Mononuclear cell (primary cell): ENCODE measurements around the gene RAMP3. TPM values are rescaled to one million over a fixed set of nuclear protein-coding genes. Genes with fewer than 3 reads are reported as not detected.

Experiments
- H3K27me3 ChIP-seq: 2 replicates; pipeline ENCODE4 v1.6.0; 2011; ENCODE audit warnings: low read length, control low read depth; ENCODE audit not compliant: insufficient read depth
- H3K4me1 ChIP-seq: 2 replicates; pipeline ENCODE4 v1.5.1; 2011; ENCODE audit warnings: mild to moderate bottlenecking, low read length, control low read depth; ENCODE audit not compliant: insufficient read depth
- H3K4me3 ChIP-seq: 2 replicates; pipeline ENCODE4 v1.5.1; 2011; ENCODE audit warnings: mild to moderate bottlenecking, low read length, moderate library complexity
- H3K9me3 ChIP-seq: 2 replicates; pipeline ENCODE4 v1.5.1; 2011; ENCODE audit warnings: low read depth, mild to moderate bottlenecking, control low read depth, low read length
- total RNA-seq: library from RNA; depleted of rRNA; stranded (reverse); fragments of >200 nt; gene quantifications from one replicate; pipeline ENCODE4 v1.2.3, GENCODE V29; 2012

Gene RAMP3
- total RNA-seq, 1 donor: 0.31 TPM

- Histone ChIP-seq H3K27me3 (no peaks in the 10 kb centered on the region), H3K4me3 (no peak overlapping the region), H3K9me3 (no peaks in the 10 kb centered on the region), H3K4me1 (no peaks in the 10 kb centered on the region)
Observed at GRCh38 chr7:45185864-45186250, 28.3 kb downstream of the RAMP3 start.

DNA sequence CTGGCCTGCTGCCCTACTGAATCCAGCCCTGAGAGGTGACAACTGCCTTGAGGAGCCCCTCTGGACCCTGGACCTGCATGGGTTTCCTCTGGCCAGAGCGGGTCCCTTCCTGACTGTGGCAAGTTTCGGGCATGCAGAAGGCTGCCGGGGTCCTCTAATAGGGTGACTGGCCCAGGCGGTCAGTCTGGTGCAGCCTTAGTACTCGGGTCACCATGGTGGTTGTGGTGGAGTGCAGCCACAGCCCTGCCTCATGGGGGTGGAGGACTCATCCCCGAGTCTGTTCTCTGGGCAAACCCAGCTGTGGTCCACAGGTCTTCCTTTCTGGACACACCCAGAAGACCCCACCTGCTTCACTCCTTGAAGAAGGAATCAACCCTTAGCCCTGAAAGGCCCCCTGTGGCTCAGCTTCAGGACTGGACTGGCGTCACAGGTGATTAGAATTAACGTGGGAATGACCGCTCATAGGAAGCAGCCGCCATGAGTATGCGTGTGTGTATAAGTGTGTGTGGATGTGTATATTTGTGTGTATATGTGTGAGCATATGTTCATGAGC lies 28.7 kb downstream of the RAMP3 start:
- Histone ChIP-seq H3K4me1 (no peaks in the 10 kb centered on the region), H3K4me3 (no peak overlapping the region), H3K9me3 (no peaks in the 10 kb centered on the region), H3K27me3 (no peaks in the 10 kb centered on the region)

- H3K9me3 ChIP-seq: no peaks in the 10 kb centered on the region
- H3K4me1 ChIP-seq: peaks cover 6% of the 10 kb centered on the region
- no peaks in the 10 kb centered on the region for H3K27me3 ChIP-seq
- H3K4me3 ChIP-seq: no peak overlapping the region
Observed at GRCh38 chr7:45187089-45187945, 29.7 kb downstream of the RAMP3 start.

GRCh38 chr7:45187946-45188411 lies 30.4 kb downstream of the RAMP3 start:
- Histone ChIP-seq H3K4me3 (no peak overlapping the region), H3K4me1 (peaks cover 13% of the 10 kb centered on the region), H3K9me3 (no peaks in the 10 kb centered on the region), H3K27me3 (no peaks in the 10 kb centered on the region)

- H3K9me3 ChIP-seq: no peaks in the 10 kb centered on the region
- no peak overlapping the region for H3K4me3 ChIP-seq
- H3K27me3 ChIP-seq: no peaks in the 10 kb centered on the region
- H3K4me1 ChIP-seq: peaks cover 19% of the 10 kb centered on the region
Observed at GRCh38 chr7:45188736-45189135, 31.1 kb downstream of the RAMP3 start.

GRCh38 chr7:45189151-45189970 lies 31.8 kb downstream of the RAMP3 start:
- Histone ChIP-seq H3K4me3 (no peak overlapping the region), H3K27me3 (no peaks in the 10 kb centered on the region), H3K9me3 (no peaks in the 10 kb centered on the region), H3K4me1 (peaks cover 21% of the 10 kb centered on the region)

DNA sequence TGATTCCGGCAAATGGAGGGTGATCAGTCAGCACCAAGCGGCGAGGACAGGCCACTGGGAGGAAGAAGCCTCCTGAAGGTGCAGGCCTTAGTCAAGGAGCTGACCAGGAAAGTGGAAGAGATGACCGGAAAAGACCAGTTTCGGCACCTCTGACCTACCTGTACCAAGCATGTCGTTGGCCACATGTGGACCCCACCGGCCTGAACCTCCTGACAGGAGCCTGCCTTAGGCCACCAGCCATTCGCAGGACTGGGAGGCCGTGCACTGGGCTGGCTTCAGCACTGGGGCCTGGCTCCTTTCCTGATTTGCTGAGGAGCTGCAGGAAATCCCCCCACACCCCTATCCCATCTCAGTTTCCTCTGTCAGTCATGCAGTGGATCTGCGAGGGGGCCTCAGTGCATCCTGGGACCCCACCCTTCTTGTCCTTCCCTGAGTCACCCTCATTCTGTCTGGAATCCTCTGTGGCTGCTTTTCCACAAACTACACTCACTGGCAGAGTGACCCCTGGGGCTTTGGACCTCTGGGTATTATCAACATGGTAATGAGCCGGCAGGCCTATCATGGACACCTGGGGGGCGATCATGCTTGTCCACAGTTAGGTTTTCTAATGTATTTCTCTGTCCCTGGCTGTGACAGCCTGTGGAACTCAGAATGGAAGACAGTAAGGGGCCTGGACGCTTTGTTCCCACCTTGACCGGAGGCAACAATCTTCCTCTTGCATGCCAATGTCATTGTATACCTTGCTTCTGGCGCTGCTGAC lies 33.0 kb downstream of the RAMP3 start:
- Histone ChIP-seq H3K4me3 (no peak overlapping the region), H3K4me1 (peaks cover 21% of the 10 kb centered on the region)

GRCh38 chr7:45191396-45191795 lies 33.8 kb downstream of the RAMP3 start:
- Histone ChIP-seq H3K4me1 (peaks cover 21% of the 10 kb centered on the region), H3K4me3 (no peak overlapping the region), H3K9me3 (no peaks in the 10 kb centered on the region), H3K27me3 (no peaks in the 10 kb centered on the region)

More for the DNA sequence above, 33.0 kb downstream of the RAMP3 start:
- Histone ChIP-seq H3K27me3 (no peaks in the 10 kb centered on the region), H3K9me3 (no peaks in the 10 kb centered on the region)

- H3K27me3 ChIP-seq: no peaks in the 10 kb centered on the region
- H3K4me3 ChIP-seq: peak overlapping the region; percentile 19
- no peaks in the 10 kb centered on the region for H3K9me3 ChIP-seq
- peaks cover 21% of the 10 kb centered on the region for H3K4me1 ChIP-seq
Observed at GRCh38 chr7:45192621-45193041, 35.0 kb downstream of the RAMP3 start.

DNA sequence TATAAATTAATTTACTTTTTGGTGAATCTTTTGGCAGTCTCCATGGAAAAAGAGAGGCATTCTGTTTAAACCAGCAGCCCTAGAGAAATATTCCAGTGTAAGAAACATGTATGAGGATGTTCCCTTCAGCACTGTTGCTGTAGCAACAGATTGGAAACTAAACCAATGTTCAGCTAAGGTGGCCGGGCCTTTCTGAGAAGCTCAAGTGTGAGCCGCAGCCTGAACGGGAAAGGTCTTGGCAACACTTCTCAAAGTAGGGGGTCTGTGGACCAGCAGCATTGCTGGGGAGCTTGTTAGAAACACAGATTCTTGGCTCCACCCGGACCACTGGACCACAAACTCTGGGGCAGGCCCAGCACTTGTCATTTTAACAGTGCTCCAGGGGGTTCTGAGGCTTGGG lies 36.2 kb downstream of the RAMP3 start:
- H3K9me3 ChIP-seq: no peaks in the 10 kb centered on the region
- H3K4me1 ChIP-seq: peaks cover 21% of the 10 kb centered on the region
- no peak overlapping the region for H3K4me3 ChIP-seq
- H3K27me3 ChIP-seq: no peaks in the 10 kb centered on the region

DNA sequence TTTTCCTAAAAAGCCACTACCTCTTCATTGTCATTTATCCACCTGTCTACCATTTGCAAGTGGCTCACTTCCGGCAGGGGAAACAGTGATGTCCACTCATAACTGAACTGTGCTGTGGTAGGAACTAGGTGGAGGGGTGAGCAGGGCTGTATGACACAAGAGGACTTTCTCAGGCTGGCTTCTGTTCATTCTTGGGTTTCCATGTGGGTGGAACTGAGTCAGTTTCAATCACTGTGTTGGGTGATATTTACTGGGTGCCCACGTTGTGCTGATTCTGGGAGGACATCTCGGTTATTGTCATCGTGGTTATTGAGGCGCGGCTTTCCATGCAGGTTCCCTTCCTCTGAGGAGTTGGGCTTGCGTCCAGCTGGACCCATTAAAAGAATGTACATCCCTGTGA lies 38.8 kb downstream of the RAMP3 start:
- Histone ChIP-seq H3K27me3 (no peaks in the 10 kb centered on the region), H3K4me1 (peaks cover 21% of the 10 kb centered on the region)

GRCh38 chr7:45197461-45197860 lies 39.9 kb downstream of the RAMP3 start:
- H3K4me3 ChIP-seq: no peak overlapping the region
- H3K9me3 ChIP-seq: no peaks in the 10 kb centered on the region
- no peaks in the 10 kb centered on the region for H3K27me3 ChIP-seq
- peaks cover 14% of the 10 kb centered on the region for H3K4me1 ChIP-seq

More for the DNA sequence above, 38.8 kb downstream of the RAMP3 start:
- Histone ChIP-seq H3K4me3 (no peak overlapping the region), H3K9me3 (no peaks in the 10 kb centered on the region)

DNA sequence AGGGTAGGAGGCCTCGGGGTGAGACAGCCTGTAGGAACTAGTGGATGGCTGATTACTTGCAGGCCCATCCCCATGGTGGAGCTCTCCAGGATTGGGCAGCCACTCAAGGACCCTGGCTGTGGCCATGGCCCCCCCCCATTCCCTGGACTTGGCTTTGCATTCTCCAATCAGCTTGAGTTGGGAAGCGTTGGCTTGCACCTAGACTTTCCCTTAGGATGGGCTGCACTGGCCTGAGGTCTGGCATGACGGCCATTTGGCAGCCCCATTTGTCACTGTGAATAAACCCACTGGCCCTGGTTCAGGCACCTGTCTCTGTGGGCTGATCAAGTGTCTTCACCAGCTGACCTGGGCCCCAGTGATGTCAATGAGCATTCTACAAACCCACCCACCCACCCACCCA lies 41.4 kb downstream of the RAMP3 start:
- no peak overlapping the region for H3K4me3 ChIP-seq
- peaks cover 5% of the 10 kb centered on the region for H3K4me1 ChIP-seq
- no peaks in the 10 kb centered on the region for H3K27me3 ChIP-seq
- no peaks in the 10 kb centered on the region for H3K9me3 ChIP-seq

DNA sequence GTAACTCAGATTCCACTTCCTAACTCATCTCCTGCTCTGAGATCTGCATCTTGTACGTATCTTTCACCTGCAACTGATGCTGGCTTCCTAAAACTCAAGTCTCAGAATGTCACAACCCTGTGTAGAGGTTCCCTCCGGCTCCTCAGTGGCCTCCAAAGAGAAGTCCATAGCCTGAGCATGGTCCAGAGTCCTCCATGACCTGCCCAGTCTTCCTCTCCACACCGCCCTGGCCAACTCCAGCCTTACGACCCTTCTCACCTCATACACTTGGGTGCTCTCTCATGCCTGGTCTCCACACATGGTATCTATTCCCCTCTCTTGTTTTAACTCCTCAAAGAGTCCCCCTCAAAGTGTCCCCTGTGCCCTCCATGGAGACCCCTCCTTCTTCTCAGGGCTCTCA lies 41.9 kb downstream of the RAMP3 start:
- no peaks in the 10 kb centered on the region for H3K9me3 ChIP-seq
- H3K27me3 ChIP-seq: no peaks in the 10 kb centered on the region
- H3K4me3 ChIP-seq: no peak overlapping the region
- peaks cover 9% of the 10 kb centered on the region for H3K4me1 ChIP-seq
